NK-92 (cell line): ENCODE data around the gene PLCD3.

Source experiments
- DNase-seq: peaks from one replicate; lab custom pipeline; 2025; ENCODE audit not compliant: unreplicated experiment; lab: John Stamatoyannopoulos, UW

The PLCD3 gene

DNA sequence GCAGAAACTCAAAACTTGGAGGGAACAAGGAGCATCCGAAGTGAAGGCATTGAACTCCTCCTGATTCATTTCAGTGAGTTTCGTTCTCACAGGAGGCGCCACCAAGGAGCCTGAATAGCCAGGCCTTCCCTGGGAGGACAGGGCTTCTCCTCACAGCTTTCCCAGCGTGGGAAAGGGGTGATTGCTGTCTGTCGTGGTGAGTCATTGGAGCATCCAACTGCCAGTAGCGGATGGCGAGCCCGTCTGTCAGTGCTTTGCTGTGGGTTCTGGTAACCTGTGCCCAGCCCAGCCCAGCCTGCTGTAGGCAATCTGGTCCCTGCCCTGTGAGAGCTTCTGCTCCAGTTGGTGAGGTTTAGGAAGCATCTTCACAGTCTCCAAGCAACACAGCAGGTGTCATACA, 28.3 kb downstream of the PLCD3 start:
- DNase-seq = no peak

DNA sequence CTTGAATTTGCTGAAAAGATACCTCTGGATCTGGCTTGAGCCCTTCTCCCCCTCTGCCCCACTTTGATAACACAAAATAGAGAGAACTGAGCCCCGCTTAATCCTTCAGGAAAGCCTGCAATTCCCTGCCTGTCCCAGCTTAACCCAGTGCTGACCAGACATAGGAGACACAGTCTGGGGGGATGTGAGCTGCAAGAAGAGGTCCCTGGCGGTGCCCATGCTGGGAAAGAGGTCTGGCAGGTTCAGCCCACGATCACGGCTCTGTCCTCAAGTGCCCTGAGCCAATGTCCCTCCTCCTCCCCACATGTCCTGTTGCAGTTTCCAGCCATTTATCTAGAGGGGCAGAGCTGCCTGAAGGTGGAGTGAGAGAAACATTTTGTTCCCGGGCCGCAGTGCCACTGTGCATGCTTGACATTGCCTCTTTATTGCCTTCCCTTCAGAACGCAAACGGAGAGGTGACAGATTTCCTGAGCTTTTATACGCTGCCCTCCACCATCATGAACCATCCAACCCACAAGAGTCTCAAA, 29.0 kb downstream of the PLCD3 start:
- no peak for DNase-seq

DNA sequence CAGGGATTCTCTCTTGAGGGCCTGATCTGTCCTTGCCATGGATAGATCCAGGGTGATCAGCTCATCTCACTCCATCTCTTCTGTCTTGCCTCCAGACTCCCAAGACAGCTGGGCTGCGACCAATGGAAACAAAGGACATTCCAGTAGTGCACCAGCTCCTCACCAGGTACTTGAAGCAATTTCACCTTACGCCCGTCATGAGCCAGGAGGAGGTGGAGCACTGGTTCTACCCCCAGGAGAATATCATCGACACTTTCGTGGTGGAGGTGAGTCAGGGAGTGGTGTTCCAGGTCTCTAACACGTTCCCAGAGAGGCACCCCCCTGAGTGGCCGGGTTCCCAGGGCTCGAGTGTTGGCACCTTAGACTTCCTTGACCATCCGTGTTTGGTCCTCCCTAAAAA, 29.5 kb downstream of the PLCD3 start:
- DNase-seq = no peak

DNA sequence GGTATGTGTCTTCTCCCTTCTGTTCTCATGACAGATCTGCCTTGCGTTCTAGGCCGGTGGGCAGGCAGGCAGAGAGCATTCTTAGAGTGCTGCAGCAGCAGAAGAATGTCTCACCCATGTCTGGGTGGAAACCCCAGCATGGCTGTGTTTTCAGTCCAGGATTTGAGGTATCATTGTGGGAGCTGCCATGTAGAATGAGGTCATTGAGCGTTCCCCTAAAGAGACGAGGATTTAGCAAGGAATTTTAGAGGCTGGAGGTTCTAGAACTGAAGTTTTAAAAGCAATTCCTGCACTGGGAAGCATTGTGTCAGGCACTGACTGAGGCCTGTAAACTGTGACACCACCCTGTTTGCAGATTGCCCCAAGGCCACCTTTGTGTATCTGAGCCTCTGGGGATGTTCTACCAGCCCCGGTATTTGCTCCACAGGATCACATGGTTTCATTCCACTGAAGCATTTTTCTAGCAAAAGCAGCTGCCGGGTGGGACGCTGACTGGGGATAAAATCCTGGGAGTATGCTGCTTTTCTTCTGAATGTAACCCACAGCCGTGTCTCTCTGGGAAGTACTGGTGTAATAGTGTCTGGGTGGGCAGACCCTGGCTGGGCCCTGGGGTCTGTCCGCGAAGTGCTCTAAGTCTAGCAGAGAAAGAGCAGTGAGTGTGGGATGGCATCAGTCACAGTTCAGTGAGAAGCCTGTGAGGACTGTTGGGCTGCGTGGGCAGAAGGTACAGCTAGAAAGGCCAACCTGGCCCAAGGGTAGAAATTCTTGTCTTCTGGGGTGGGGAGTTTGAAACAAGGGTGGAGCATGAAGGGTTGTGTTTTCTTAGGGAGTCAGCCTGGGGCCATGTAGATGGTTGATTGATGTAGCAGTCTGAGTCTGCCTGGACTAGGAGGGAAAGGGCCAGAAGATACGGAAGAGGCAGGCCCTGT, 30.2 kb downstream of the PLCD3 start:
- no peak for DNase-seq

DNA sequence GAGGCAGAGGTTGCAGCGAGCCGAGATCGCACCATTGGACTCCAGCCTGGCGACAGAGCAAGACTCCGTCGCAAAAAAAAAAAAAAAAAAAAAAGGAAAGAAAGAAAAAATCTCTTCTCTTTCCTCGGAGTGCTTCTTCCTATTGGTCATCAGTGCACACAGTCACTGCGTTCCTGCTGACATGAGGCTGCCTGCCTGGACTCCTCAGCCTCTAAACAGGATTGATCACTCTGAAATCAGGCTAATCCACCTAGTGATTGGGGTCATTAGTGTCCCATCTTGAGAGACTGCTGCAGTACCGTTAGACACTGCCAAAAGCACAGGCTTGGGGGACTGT, 30.8 kb downstream of the PLCD3 start:
- no peak for DNase-seq

DNA sequence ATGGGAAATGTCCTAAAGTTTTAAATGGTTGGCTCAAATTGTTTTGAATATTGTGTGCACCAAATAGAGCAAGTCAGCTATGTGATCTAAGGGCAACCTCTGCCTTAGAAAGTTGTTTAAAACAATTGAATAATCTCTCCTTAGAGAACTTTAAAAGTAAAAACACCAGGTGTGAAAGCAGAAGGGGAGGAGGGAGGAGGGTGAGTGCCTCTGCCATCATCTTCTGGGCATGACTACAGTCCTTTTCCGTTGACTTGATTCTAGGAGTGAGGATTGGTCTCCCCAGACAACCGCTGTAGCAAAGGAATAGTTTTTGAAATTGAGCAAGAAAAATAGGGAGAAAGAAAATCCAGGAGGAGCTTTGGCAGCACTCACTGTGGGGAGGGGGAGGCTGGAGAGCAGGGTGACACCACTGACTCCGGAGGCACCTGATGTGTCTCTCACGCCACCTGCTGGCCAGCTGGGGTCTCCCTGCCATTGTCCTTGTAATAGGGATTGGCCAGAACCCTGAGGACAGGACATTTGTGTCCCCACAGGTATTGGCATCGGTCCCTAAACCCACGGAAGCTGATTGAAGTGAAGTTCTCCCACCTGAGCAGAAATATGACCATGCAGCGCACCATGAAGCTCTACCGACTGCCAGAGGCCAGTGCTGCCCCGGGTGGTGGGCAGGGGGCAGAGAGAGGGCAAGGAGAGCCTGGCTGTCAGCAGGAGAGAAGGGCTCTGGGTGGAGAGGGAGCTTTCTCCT, 33.3 kb downstream of the PLCD3 start:
- DNase-seq = no peak

DNA sequence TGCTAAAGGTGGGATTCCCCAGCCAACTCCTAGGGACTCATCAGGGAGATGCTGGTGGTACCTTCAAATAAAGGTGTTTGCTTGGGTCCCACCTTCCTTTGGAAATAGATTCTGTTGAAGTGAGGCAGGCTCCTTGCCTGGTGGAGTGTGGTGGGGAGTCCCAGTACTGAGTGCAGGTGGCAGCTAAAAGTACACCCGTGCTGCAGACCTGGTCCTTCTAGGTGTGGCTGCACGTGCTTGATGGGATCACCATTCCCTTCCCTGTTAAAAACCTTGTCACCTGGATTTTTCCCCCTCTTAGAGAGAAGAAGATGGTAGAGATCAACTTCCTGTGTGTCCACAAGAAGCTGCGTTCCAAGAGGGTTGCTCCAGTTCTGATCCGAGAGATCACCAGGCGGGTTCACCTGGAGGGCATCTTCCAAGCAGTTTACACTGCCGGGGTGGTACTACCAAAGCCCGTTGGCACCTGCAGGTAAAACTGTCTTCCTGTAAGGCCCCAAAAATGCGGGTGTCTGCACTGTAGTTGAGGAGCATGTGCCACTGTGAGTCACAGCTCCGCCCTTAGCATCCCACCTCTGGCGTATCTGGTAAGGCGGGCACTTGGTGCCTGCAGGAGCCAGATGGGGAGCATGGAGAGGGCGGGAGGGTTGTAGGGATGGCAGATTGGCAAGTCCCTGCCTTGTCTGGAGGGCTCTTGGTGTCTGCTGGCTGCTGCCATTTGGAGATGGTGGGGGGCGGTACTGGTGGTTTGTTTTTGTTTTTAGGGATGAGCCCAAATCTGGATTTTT, 34.0 kb downstream of the PLCD3 start:
- DNase-seq = no peak

DNA sequence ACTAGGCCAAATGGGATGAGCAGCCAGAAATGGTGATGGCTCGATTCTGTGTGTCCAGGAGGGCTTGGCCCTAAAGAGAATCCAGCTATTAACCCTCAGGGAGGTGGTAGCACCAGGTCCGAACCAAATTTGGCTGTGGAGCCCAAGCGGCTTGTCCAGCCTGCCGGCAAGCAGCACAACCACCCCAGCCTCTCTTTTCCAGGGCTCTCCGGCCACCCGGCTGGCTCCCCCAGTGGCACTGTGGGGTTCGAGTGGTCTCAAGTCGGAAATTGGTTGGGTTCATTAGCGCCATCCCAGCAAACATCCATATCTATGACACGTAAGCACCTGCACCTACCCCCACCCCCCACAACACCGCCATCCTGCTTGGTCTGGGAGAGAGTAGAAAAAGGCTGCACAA, 35.4 kb downstream of the PLCD3 start:
- DNase-seq = no peak

DNA sequence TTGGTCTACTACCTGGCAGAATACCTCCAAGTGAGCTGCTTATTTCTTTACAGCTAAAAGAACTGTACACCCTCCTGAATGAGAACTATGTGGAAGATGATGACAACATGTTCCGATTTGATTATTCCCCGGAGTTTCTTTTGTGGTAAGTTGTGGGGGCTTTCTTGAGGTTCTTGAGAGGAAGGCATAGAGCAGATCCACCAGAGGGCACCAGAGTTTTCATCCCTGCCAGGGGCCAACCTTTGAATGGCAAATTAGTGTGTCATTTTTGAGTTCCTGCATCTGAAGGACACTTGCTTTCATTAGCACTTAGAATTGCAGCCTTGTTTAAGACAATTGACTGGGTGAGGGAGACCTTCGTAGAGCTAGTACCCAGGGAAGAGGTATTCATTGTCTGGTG, 36.2 kb downstream of the PLCD3 start:
- DNase-seq = no peak

DNA sequence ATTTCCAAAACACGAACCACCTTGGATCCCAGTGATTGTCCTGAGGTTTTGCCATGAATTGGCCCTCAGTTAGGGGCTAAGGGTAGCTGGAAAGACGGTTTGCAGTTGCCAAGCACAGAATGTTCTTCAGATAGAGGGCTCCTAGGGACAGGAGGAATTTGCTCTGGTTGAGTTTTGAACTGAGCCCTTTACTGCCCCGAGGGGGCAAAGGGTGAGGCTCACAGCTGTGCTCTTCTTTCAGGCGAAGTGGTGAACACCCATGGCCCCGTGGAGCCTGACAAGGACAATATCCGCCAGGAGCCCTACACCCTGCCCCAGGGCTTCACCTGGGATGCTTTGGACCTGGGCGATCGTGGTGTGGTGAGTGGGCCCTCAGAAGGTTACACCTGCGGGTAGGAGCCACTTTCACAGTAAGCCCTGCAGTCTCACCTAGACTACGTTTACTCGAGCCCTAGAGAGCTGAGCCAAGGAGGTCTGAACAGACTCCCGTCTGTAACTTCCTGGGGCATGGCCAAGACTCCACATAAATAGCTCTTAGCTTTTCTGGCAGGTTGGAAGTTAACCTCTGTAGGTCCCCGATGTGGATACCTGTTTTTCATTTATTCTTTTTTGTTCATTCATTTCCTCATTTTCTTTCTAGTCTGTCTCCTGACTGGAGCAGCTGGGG, 38.7 kb downstream of the PLCD3 start:
- DNase-seq = no peak

DNA sequence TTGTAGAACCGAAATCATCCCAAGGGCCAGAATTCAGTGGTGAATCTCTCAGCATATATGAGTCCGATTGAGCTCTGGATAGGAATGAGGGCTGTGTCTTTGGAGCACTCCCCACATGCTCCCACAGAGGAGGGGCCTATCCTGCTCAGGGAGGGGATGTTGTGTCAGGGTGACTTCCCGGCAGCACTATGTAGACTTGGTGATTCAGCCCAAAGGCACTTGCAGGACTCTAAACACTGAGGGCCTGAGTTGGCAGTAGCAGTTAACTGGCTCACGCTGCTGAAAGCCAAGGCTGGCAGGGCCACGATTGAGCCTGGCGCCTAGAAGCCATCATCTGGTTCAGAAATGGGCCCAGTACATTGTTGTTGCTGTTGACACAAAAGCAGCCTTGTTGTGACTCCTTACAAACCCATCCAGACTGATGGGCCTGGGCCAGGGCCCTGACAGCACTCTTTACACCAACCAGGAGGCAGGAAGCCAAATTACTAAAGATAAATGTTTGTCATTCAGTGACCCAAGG, 39.3 kb downstream of the PLCD3 start:
- no peak for DNase-seq

DNA sequence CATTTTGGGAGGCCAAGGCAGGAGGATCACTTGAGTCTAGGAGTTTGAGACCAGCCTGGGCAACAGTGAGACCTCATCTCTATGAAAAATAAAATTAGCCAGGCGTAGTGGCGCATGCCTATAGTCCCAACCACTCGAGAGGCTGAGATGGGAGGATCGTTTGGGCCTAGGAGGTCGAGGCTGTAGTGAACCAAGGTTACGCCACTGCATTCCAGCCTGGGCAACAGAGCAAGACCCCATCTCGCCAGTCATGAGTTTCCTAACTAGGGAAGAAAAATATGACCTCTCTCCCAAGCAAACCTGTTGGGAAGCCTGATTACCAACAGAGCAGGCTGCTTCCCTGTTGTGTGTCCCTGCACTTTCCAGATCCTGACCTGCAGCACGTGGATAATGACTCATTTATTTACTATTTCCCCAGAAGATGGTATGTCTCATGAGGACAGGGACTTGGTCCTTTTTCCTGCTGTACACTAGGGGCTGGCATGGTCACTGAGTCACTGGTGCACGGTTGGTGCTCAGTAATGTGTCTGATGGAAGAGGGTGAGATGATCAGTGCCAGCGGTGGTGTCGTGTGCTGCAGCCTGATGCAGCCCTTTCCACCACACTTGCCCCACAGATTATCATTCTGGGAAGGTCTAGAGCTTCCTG, 40.4 kb downstream of the PLCD3 start:
- no peak for DNase-seq

DNA sequence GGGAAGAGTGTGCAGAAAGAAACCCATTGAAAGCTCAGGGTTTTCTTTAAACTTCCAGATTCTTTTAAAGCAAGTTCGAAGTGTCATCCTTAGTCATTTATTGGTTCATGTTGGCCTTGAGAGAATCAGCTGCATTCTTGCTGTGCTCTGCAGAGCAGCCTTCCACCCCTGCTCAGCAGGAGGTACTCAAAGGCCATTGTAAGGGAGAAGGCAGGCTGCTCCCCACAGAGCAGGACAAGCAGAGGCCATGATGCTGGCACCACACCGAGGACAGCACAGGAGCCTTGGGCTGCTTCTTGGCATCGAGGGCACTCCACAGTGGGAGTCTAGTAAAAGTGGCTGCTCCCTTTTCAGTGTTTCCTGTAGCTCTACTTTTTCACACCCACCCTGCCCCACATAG, 41.6 kb downstream of the PLCD3 start:
- DNase-seq = no peak

DNA sequence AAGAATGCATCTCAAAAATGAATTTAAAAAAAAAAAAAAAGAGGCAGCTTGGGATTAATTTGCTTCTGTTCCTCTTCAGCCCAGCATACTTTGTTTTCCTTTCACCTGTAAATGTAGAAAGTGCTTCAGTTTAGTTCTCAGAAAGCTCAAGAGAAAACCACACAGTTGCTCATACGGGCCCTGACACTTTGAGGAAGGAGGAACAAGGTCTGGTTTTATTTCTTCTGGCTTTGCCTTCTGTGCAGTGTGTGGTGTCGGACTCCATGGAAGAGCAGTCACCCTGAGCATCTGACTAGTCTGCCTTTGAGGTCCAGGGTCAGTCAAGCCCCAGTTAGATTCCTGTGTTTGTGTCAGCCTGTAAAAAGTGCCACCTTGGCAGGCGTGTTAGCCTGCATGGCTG, 43.6 kb downstream of the PLCD3 start:
- no peak for DNase-seq

DNA sequence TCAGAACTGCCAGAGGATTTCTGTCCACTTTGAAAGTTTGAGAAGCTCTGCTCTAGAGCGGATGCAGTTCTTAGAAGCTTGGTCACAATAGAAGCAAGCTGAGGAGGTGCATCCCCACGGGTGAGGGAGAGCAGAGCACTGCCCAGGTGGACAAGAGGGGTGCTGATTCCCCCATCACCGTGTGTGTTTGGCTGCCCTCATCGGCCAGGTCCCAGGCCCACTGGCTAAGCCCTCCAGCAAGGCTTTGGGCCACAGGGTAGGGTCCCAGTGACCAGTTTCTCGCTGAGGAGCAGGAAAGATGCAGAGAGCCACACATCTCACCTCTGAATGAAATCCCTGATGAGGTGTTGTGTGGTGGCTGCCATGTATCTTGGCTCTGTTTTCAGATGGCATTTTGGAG, 44.3 kb downstream of the PLCD3 start:
- DNase-seq = no peak

DNA sequence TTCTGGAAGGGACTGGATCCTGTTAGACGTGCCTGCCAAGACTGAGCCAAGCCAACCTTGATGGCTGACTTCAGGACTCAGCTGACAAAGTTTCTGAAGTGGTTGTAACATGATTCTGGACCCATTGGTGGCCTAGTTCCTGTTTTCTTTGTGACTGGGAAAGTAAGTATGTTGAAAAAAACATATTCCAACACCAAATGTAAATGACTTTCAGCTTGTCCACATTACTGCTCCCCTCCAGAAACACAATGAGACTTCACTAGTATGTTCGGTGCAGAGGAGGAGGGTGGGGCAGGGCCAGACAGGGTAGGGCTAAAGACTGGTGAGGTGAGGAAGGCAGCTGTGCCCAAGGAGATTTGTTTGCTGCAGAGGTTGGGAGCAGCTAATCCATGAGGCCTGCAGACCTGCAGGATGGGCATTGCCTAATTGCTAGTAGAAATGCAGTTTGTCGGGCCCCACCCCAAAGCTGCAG, 44.8 kb downstream of the PLCD3 start:
- no peak for DNase-seq

DNA sequence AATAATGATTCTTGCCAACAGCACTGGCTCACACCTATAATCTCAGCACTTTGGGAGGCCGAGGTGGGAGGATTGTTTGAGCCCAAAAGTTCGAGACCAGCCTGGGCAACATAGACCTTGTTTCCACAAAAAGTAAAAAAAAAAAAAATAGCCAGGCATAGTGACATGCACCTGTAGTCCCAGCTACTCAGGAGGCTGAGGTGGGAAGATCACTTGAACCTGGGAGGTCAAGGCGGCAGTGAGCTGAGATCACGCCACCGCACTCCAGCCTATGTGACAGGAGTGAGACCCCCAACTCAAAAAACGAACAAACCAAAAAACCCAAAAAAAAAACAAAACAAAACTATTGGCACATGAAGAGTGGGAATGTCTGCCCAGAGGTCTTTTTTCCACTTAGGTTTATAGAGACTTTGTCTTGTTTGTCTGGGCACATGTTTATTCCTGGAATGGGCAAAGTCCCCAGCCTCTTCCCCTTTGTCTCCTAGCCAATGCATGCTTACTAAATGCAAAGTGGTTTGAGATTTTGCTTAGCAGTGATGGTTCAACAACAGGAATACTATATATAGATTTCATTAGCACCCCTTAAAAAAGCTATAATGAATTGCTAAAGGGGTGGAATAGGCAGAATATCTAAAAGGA, 45.3 kb downstream of the PLCD3 start:
- no peak for DNase-seq

DNA sequence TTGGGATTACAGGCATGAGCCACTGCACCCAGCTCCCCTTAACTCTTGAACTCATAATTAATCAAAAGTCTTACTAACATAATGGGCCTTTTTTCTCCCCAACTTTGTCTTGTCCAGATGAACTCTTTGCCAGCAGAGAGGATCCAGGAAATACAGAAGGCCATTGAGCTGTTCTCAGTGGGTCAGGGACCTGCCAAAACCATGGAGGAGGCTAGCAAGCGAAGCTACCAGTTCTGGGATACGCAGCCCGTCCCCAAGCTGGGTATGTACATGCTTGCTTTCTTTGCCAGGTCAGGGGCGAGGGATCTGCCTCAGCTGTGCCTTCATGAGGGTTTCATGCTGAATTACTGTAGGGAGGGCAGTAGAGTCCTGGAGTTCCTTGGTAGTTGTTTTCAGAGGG, 45.9 kb downstream of the PLCD3 start:
- no peak for DNase-seq

DNA sequence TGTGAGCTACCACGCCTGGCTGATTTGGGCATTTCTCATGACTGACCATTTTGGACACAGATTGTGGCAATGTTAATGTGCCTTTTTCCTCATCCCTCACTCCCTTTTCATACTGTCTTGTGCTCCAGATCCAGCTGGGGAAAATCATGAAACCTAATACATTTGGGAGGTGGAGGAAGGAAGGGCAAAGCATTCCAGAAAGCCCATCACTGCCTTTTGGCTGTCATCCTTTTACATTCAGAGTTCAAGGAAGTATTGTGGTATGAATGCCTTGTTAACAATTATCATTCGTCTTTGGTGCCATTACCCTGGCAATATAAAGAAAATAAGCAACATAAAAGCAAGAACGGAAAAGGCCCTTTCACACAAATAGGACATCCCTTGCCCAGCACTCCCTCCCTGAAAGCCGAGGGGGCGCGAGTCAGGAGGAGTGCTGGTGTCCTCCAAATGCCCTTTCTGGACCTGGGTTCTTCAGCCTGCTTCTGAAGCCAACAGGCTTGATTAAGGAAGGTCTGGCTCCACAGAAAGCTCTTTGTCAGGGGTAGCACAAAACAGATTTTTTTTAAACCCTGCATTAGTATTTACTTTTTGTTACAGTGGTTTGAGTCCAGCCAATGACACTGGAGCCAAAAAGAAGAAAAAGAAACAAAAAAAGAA, 51.1 kb downstream of the PLCD3 start:
- DNase-seq = no peak
